Stimulated activated CD4-positive, alpha-beta T cell treated with anti-CD3 and anti-CD28 coated beads, Interleukin-12 subunit alpha, Interleukin-12 subunit beta, amount 100 ng/mL, for 24 hours (primary cell): Measurements from ENCODE around the gene MEIOB.
"Not testable (repeated sequence)": the region's sequence is repeated elsewhere in the genome, so short reads cannot be mapped to it uniquely, and the experiment has no call there.

Source experiments
- DNase-seq, 2 experiments: peaks; one replicate each; pipeline ENCODE4 v3.0.0-alpha.2; 2020; ENCODE audit warnings: low read depth in 2 of 2

The MEIOB gene

GRCh38 chr16:1907226-1907860, 35.4 kb upstream of the MEIOB start:
- DNase-seq = no peak

- DNase-seq = no peak
Measured at GRCh38 chr16:1906846-1907165, 34.8 kb upstream of the MEIOB start.

- DNase-seq = no peak
Measured at GRCh38 chr16:1906055-1906845, 34.3 kb upstream of the MEIOB start.

- DNase-seq = no peak
Measured at GRCh38 chr16:1903845-1904840, 32.2 kb upstream of the MEIOB start.

GRCh38 chr16:1903220-1903574, 31.2 kb upstream of the MEIOB start:
- no peak for DNase-seq

GRCh38 chr16:1902547-1903219, 30.7 kb upstream of the MEIOB start:
- DNase-seq = no peak

- no peak for DNase-seq
Measured at GRCh38 chr16:1900452-1900774, 28.4 kb upstream of the MEIOB start.

- no peak for DNase-seq
Measured at GRCh38 chr16:1899641-1900451, 27.9 kb upstream of the MEIOB start.

GRCh38 chr16:1897692-1898091, 25.7 kb upstream of the MEIOB start:
- not testable (repeated sequence) for DNase-seq

GRCh38 chr16:1895949-1896675, 24.1 kb upstream of the MEIOB start:
- DNase-seq = no peak

GRCh38 chr16:1895068-1895467, 23.1 kb upstream of the MEIOB start:
- no peak for DNase-seq

GRCh38 chr16:1890708-1891050, 18.7 kb upstream of the MEIOB start:
- DNase-seq = no peak

GRCh38 chr16:1890024-1890707, 18.2 kb upstream of the MEIOB start:
- no peak for DNase-seq

- DNase-seq = no peak
Measured at GRCh38 chr16:1887711-1888354, 15.9 kb upstream of the MEIOB start.

- DNase-seq = no peak
Measured at GRCh38 chr16:1884889-1885288, 12.9 kb upstream of the MEIOB start.

GRCh38 chr16:1884155-1884760, 12.3 kb upstream of the MEIOB start:
- DNase-seq = no peak

- not testable (repeated sequence) for DNase-seq
Measured at GRCh38 chr16:1881172-1881571, 9.2 kb upstream of the MEIOB start.

- DNase-seq = no peak
Measured at GRCh38 chr16:1879477-1879876, 7.5 kb upstream of the MEIOB start.

GRCh38 chr16:1878256-1878655, 6.3 kb upstream of the MEIOB start:
- DNase-seq = no peak
